ENCODE data around the gene PDE5A.
"Not testable (repeated sequence)": the region's sequence is repeated elsewhere in the genome, so short reads cannot be mapped to it uniquely, and the experiment has no call there.

Gene PDE5A

GRCh38 chr4:119646347-119647071, 17.9 kb upstream of the PDE5A start:
- DNase-seq (ENCODE audit: low read depth in 2 of 2), result no peak

GRCh38 chr4:119643306-119644042, 14.9 kb upstream of the PDE5A start:
- DNase-seq (ENCODE audit: low read depth in 2 of 2), result no peak

GRCh38 chr4:119641765-119642164, 13.2 kb upstream of the PDE5A start:
- DNase-seq (ENCODE audit: low read depth in 2 of 2), result no peak

DNA sequence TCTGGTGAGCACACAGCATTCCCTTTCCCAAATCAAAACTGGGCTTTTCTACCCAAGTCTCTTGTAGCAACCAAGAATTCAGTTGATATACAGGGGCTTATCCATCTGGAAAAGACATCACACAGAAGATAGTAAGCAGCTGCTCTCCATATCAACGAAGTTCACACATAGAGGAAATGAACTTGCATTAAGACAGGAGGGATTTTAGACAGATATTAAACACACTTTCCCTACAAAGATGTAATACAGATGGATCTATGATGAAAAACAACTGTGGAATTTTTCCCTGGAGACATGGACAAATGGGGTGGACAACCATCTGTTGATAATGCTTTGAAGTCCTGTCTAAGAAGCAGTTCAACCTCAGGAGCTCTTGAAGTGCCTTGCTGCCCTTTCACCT, 9.8 kb upstream of the PDE5A start:
- DNase-seq (ENCODE audit: low read depth in 2 of 2), result no peak

DNA sequence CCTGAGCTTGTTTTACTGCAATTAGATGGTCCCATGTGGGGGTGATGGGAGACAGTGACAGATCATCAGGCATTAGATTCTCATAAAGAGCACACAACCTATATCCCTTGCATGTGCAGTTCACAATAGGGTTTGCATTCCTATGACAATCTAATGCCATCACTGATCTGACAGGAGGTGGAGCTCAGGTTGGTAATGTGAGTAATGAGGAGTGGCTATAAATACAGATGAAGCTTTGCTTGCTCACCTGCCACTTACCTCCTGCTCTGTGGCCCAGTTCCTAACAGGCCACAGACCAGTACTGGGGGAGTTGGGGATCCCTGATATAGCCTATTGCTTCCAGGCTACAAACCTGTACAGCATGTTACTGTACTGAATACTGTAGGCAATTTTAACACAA, 8.2 kb upstream of the PDE5A start:
- DNase-seq (ENCODE audit: low read depth in 2 of 2), result not testable (repeated sequence)

GRCh38 chr4:119632216-119632615, 3.6 kb upstream of the PDE5A start:
- DNase-seq (ENCODE audit: low read depth in 2 of 2), result no peak

DNA sequence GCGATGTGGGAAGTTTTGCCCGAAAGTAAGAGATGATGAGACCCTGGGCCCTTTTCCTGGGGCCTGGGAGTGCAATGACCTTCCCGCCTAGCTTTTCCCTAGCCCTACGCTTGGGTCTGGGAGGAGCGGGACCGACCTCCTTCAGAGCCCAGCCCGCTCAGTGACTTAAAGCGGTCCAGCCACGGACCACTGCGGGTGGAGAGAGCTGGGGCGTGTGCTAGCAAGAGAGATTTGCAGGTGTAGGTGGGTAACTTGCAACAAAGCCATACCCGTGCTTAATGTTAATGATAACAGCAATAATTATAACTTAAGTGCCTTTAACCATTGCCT, 503 bp upstream of the PDE5A start:
- no peak for DNase-seq (ENCODE audit: low read depth in 2 of 2)

GRCh38 chr4:119627267-119628255, 1.0 kb downstream of the PDE5A start:
- DNase-seq (ENCODE audit: low read depth in 2 of 2), result peak; percentile 17 to 47

GRCh38 chr4:119626943-119627266, 1.7 kb downstream of the PDE5A start:
- no peak for DNase-seq (ENCODE audit: low read depth in 2 of 2)

DNA sequence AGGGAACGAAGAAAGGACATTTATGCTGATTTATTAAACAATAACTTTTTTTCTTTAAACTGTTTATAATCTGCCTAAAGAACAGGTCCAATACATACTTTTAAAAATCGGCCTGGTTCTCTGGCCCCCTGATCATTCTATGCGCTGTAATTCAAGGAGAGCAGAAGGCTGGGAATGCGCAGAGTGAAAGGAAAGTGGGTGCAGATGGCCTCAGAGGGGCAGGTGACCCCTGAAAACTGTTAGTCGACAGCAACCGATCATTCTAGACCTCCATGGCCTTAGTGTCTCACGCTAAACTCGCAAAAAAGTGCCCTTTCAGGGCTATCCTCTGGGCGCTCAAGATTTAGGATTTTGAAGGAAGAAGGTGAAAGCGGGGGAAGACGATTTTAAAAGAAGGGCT, 2.2 kb downstream of the PDE5A start:
- DNase-seq (ENCODE audit: low read depth in 2 of 2), result no peak

GRCh38 chr4:119625761-119626160, 2.8 kb downstream of the PDE5A start:
- no peak for DNase-seq (ENCODE audit: low read depth in 2 of 2)

GRCh38 chr4:119624356-119624755, 4.2 kb downstream of the PDE5A start:
- DNase-seq (ENCODE audit: low read depth in 2 of 2), result no peak

GRCh38 chr4:119623025-119623424, 5.6 kb downstream of the PDE5A start:
- no peak for DNase-seq (ENCODE audit: low read depth in 2 of 2)

- DNase-seq (ENCODE audit: low read depth in 2 of 2), result no peak
These were observed 13.4 kb downstream of the PDE5A start for GRCh38 chr4:119615068-119615719.

DNA sequence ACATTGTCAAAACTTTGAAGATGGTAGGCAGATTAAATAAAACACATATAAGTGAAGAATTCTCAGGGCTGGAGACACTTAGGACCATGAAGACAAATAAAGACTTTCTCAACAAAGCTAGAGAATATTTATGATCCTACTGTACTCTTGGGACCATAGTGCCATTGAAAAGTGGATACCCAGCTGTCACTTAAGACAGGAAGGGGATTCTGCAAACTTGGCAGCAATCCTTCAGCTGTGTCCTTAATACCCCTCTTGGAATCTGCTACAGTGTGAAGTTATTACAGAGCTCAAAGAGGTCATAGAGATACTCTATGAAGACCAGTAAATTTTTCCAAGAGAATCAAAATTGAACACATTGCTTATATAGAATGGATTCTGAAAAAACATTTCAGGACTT, 24.3 kb downstream of the PDE5A start:
- no peak for DNase-seq (ENCODE audit: low read depth in 2 of 2)

GRCh38 chr4:119602366-119602765, 26.2 kb downstream of the PDE5A start:
- no peak for DNase-seq (ENCODE audit: low read depth in 2 of 2)

- no peak for DNase-seq (ENCODE audit: low read depth in 2 of 2)
These were observed 30.1 kb downstream of the PDE5A start for GRCh38 chr4:119598521-119598920.

DNA sequence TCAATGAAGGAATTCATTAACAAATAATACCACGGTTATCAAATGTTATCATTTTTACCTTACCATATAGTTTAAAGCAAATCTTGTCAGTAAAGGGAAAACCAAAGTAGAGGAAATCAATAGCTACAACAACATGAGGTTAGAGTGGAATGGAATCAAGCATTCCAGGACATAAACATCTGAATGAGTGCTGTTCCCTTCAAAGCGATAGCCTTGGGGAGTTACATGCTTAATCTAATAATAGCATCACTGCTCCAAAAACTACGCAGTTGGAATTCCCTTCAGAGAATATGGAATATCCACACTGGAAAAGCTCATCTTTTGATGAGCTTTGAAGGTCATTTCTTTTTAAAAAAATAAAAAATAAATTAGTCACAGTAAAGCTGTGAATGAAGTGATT, 31.2 kb downstream of the PDE5A start:
- no peak for DNase-seq (ENCODE audit: low read depth in 2 of 2)

DNA sequence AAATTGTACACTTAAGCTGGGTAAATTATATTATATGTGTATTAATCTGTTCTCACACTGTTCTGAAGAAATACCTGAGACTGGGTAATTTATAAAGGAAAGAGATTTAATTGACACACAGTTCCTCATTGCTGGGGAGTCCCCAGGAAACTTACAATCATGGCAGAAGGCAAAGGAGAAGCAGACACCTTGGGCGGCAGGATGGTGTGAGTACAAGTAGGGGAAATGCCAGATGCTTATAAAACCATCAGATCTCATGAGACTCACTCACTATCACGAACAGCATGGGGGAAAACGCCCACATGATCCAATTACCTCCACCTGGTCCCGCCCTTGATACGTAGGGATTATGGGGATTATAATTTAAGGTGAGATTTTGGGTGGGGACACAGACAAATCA, 34.9 kb downstream of the PDE5A start:
- DNase-seq (ENCODE audit: low read depth in 2 of 2), result no peak

- DNase-seq (ENCODE audit: low read depth in 2 of 2), result no peak
These were observed 35.8 kb downstream of the PDE5A start for GRCh38 chr4:119592830-119593229.

DNA sequence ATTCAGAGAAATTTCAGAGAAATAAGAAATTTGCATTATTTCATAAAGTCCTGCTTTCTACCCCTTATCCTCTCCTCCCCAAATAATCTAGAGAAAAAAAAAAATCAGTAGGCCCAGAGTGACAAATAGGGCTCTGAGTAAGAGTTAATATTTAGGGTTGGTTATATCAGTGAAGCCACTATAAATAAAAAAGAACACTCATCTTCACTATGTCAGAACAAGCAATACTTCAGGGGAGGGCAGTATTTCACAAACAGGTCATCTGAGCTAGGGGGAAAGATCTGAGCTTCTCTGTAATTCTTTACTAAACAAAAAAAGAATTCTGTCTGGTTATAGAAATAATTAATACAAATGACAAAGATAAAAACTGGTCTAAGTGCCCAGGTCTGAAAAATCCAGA, 39.4 kb downstream of the PDE5A start:
- no peak for DNase-seq (ENCODE audit: low read depth in 2 of 2)

GRCh38 chr4:119587796-119588195, 40.8 kb downstream of the PDE5A start:
- DNase-seq (ENCODE audit: low read depth in 2 of 2), result no peak

Data from stimulated activated CD4-positive, alpha-beta T cell treated with anti-CD3 and anti-CD28 coated beads, Interleukin-12 subunit alpha, Interleukin-12 subunit beta, amount 100 ng/mL, for 24 hours (primary cell).